ENCODE measurements around the gene FRMD8.
"Not testable (repeated sequence)": the region's sequence is repeated elsewhere in the genome, so short reads cannot be mapped to it uniquely, and the experiment has no call there.

Gene FRMD8

DNA sequence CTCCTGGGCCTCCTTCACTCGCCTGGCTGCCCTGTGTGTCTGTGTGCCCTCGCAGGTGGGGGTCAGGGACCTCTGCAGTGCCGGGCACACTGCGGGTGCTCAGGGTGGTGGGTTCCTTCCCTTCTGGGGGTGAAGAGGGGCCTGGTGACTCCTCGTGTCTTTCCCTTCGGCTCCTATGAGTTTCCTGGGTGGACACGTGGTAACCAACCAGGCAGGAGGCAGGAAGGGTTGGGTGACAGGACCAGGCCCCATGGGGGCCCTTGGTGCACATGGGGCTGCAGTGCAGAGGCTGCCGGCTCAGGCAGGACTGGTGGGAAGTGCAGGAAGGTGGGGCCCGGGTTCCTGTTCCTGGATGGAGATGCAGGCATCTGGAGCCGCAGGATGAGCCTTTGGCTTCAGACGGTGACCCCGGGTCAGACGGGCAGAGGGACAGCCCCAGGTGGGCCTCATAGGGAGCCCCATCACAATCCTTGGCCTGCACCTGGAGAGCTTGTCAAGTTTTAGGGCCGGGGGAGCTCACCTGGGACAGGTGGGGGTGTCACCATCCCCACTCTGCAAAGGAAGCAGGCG, 9.6 kb downstream of the FRMD8 start:
- no peak for DNase-seq

DNA sequence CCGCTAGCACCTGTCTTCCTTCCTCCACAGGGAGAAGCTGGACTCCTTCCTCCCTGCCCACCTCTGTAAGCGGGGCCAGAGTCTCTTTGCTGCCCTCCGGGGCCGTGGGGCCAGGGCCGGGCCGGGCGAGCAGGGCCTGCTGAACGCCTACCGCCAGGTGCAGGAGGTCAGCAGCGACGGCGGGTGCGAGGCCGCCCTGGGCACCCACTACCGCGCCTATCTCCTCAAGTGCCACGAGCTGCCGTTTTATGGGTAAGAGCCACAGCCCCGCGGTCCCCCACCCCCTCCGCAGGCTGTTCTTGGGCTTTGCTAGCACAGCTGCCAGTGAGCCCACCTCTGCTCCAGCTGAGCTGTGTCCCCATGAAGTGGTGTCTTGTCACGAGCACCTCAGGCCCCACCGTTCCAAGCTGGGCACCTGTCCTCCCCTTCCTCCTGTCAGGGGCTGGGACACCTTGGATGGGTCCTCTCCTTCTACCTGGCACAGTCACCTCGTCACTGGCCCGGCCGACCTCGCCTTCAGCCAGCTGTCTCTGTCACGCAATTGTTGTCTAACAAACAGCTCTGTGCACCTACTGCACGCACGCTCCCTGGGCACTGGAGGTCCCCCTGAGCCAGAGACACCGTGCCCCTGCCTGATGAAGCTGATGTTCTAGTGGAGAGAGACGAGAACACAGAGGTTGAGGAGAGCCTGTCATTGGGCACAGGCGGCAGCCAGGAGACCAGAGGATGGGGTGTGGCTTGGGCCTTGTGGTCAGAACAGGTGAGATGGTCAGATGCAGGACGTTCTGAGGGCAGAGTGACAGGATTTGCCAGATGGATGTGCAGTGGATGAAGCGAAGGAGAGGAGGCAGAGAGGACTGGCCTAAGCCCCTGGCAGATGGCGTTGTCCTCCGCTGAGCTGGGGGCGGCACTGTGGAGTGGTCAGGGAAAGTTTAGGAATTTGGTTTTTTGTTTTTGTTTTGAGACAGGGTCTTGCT, 10.6 kb downstream of the FRMD8 start:
- DNase-seq = no peak

DNA sequence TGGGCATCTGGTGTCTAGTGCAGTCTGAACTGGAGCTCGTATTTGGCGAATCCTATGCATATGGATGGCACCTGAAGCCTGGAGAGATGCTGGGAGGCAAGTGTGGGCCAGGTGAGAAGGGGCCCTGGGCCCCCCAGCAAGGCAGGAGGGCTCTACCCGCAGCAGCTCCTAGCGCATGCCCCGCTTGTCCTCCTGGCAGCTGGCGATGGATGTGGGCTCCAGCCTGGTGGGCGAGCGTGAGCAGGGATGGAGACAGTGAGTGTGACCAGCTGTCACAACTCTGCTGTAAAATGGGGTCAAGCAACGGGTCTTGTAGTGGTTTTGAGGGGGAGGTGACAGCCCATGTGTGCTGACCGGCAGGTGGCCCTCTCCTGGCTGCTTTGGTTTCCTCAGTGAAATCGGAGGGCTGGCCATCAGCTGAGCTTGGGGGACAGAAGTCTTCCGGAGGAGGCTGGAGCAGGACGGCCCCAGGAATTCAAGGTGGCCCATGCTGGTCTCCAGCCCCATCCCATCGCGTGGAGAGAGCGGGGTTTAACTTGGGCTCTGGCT, 12.0 kb downstream of the FRMD8 start:
- DNase-seq = no peak

DNA sequence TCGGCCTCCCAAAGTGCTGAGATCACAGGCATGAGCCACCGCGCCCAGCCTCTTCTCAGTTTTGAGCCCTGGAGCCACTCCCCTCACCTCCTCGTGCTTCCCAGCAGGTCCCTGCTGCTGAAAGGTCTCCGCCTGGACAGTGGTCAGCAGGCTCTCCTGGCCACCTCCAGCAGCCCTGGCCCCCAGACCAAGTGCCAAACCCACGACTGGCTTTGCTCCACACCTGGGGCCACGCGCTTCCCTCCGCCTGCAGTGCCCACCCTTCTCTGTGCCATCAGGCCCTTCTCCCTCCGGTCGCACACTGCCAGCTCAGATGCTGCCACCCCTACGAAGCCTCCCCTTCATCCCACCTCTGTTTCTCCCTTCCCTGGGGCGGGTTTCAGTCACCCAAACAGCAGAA, 12.8 kb downstream of the FRMD8 start:
- DNase-seq = no peak

DNA sequence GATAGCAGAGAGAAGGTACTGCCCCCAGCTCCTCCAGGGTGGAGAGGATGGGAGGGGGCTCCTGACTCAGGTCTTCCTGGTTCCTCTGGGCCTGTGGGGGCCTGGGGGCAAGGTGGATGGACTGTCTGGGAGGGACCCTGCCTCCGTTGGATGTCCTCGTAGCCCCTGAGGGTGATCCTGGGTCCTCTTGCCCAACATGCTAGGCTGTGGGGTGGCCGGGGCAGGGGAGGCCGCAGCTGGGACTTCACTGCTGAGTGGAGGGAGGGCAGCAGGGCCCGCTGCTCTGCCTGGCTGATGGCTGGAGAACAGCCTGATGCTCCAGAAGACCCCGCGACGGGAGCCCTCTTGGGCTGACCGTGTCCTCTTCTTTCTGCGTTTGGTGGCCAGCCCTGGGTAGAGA, 13.4 kb downstream of the FRMD8 start:
- DNase-seq = no peak

DNA sequence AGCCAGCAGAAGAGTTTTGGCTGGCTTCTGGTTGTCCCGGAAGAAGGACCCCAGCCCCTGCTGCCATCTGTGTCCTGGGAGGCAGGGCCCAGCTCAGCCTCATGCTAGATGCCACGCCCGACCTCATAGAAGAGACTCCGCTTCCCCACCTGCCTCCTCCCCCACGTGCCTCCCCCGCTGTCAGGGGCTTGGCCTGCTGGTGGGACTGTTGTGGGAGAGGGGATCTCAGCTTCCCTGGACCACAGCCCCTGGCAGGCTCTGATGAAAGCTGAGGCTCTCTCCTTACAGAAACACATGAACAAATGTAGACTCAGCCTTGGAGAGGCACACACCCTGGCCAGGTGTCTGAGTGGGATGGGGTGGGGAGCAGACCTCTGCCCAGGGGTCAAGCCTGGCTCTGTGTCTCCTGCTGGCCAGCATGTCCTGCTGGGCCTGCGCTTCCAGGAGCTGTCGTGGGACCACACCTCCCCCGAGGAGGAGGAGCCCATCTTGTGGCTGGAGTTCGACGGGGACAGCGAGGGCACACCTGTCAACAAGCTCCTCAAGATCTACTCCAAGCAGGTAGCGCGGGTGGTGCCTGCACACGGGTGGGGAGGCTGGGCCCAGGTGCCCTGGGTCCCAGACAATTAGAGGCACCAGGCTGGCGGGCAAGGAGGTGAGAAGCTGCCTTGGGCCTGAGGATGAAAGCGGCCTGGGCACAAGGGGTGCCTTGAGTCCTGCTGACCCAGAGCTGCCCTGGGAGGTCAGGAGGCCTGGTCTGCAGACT, 14.1 kb downstream of the FRMD8 start:
- no peak for DNase-seq

DNA sequence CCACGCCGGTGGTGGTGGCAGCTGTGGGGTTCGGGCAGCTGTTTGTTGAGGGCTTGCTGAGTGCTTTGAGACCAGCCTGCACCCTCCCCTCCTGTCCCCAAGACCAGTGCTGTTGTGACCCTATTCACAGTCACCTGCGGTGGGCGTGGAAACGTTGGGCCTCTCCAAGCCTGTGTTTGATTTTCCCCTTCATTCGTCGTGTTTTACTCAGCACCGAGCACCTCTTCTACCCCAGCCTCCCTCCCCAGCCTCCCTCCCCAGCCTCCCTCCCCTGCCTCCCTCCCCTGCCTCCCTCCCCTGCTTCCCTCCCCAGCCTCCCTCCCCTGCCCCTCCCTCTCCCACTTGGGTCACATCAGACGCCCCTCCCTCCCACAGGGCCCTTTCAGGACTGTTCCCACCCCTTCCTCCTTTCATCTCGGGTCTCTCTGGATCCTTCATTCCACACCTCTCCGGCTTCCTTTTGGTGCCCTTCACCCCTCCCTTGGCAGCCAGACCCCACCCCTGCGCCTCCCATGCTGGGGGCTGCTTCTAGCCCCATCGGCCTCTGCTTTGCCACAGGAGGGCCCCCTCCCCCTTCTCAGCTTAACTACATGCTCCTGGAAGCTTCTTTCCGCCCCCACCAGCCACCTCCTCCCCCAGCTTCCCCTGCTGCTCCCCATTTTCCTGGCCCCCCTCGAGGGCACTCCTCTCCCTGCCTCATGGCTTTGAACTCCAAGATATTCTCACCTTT, 14.8 kb downstream of the FRMD8 start:
- DNase-seq = no peak

DNA sequence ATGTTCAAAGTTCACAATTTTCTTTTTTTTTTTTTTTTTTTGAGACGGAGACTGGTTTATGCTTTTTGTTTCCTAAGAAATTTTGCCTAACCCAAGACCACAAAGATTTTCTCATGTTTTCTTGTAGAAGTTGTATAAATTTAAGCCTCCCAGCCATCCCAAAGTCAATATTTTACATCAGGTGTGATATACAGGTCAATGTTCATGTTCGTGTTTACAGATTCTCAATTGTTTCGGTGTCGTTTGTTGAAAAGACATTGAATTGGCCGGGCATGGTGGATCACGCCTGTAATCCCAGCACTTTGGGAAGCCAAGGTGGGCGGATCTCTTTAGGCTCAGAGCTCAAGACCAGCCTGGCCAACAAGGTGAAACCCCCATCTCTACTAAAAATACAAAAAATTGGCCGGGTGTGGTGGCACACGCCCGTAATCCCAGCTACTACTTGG, 15.4 kb downstream of the FRMD8 start:
- no peak for DNase-seq

DNA sequence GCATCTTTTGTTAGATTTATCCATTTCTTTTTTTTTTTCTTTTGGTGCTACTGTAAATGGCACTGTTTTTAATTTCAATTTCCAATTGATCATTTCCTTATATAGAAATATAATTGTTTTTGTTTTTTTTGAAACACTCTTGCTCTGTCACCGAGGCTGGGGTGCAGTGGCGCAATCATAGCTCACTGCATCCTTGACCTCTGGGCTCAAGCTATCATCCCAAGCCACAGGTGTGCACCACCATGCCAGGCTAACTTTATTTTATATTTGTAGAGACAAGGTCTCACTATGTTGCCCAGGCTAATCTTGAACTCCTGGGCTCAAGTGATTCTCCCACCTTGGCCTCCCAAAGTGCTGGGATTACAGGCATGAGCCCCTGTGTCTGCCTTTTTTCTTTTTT, 16.4 kb downstream of the FRMD8 start:
- DNase-seq = no peak

DNA sequence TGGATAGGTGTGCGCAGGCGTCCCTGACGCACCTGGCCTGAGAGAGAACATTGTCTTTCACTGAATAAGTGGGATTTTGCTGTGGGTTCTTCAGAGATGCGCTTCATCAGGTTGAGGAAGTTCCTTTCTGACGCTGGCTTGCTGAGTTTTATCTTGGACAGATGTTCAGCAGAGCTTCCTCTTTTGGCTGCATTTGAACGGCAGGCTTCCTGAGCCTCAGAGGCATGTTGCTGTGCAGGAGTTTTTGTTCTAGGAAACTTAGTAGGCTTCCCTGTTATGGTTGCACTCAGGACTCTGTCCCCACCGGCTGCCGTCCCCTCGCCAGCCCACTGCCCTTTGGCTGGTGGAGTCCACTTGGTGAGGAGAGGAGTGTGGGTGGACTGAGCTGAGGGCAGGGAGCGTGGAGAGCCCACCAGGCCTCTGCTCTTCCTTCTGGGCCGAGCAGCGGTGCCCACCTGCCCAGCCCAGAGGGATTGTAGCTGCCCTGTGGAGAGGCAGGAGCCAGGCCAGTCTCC, 17.2 kb downstream of the FRMD8 start:
- DNase-seq = no peak

DNA sequence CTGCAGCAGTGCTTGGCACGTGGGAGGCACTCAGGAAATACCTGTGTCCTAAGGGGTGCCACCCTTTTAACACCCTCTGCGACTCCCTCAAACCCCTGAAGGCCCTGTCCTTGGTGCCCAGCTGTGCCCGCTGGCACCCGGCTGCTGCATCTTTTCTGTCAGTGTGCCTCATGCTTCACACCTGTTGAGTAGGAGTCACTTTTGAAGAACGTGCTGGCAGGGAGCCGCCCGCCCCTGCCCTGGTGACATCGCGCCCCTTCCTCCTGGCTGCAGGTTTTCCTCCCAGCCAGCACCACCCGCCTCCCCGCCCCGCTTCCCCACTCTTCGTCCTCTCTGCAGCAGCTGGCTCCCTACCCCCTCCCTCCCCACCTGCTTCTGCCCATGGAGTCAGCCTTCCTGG, 17.8 kb downstream of the FRMD8 start:
- no peak for DNase-seq

DNA sequence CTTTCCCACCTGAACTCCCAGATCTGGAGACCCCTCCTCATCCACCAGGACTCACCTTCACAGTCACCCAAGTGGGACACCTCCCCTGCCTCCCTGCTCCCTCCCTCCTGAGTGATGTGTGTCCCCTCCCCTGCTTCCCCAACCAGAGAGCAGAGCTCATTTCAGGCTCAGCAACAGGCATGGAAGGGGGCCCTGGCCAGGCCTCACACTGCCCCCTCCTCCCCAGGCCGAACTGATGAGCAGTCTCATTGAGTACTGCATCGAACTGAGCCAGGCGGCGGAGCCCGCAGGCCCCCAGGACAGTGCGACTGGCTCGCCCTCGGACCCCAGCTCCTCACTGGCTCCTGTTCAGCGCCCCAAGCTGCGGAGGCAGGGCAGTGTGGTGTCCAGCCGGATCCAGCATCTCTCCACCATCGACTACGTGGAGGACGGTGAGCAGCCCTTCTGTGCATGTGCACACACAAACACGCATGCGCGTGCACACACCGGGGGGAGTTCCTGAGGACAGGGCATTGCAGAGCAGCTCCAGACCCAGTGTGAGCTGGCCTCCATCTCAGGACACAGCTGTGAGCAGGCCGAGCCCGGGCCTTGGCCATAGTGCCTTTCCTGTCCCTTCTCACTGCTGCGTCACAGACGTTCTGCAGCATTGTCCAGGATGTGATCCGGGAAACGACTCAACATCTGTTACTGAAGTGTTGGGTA, 18.4 kb downstream of the FRMD8 start:
- DNase-seq = no peak

DNA sequence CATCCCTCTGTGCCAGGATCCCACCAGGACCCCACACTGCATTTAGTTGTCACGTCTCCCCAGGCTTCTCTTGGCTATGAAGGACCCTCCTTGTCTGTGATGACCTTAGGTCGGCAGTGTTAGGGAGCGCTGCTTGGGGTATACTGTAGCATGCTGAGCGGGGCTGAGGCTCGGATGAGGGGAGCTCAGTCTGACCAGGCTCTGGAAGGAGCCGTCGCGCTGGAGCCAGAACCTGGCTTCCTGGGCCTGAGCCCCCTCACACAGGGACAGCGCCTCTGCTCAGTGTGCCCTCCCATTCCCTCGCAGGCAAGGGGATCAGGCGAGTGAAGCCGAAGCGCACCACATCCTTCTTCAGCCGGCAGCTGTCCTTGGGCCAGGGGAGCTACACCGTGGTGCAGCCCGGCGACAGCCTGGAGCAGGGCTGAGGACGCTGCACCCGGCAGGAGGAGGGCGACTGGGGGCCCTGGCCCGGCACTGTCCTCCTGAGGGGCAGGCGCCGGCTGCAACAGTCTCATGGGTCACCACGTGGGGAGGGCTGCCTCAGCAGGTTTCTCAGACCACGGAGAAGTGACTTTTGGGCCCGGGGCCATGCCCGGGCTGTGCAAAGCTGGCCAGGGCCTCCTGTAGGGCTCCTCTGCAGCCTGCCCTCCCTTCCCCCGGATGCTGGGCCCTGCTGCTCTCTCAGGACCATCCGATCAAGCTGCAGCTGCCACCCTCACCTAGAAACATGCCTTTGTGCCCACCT, 24.7 kb downstream of the FRMD8 start:
- no peak for DNase-seq

DNA sequence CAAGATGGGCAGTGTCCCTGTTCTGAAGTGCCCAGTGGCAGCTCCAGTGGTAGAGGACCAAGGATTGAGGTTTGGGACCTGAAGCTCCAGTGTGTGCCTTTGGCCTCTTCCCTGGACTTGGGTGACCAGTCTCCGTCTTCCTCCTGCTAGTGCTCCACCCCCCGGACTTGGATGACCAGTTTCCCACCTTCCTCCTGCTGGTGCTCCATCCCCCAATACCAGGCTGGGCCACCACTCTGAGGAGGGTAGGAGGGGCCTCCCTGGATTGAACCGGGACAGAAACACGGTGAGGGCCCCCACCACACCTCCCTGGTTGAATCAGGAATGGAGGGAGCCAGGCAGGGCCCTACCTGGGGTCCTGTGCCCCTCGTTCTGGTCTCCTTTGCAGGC, 25.2 kb downstream of the FRMD8 start:
- DNase-seq = no peak

DNA sequence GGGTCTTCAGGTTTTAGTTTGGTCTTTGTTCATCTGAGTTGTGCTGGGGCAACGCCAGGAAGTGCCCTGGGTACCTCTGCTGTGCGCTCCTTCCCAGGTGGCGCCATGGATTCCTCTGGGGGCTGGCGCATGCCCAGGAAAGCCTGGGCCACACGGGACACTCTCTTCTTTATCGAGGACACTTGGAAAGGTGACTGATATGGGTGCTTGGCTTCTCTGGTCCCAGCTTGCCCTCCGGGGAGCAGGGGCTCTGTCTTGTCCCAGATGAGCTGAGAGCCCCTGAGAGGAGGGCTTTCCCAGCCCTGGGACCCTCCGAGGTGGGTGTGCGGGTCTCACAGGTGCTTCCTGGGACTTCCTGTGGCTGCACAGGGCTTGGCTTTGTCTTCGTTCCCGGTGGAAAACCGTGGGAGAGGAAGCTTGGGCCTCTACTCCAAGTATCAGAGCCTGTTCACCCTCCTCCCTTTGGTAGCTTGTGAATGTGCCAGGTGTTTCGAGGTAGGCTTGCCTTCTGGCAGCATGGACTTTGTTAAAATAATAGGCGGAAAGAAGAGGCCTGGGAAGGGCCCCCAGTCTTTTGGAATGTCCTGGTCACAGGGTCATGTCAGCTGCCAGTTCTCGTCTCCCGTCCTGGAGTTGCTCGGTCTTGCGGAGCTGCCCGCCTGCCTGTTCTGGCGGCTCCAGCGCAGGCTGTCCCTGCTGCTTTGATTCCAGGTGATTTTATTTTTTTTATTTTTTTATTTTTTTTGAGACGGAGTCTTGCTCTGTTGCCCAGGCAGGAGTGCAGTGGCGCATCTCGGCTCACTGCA, 26.0 kb downstream of the FRMD8 start:
- no peak for DNase-seq

DNA sequence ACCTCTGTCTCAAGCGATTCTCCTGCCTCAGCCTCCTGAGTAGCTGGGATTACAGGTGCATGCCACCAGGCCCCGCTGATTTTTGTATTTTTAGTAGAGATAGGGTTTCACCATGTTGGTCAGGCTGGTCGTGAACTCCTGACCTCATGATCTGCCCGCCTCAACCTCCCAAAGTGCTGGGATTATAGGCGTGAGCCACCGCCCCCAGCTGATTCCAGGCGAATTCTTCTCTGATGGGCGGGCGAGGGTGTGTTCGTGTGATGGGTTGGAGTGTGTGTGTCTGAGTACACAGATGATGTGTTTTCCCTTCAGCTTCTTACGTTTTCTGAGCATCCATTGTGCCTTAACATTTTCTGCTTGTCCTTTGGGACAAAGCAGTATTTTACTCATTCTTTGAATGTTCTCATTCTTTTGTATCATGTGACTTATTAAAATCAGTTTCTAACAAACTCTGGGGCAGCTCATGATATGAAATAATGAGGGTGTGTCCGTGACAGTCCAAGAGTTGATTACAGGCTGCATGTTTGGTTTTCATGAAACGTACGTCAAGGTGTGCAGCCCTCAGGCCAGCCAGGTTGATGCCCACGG, 26.7 kb downstream of the FRMD8 start:
- DNase-seq = not testable (repeated sequence)

DNA sequence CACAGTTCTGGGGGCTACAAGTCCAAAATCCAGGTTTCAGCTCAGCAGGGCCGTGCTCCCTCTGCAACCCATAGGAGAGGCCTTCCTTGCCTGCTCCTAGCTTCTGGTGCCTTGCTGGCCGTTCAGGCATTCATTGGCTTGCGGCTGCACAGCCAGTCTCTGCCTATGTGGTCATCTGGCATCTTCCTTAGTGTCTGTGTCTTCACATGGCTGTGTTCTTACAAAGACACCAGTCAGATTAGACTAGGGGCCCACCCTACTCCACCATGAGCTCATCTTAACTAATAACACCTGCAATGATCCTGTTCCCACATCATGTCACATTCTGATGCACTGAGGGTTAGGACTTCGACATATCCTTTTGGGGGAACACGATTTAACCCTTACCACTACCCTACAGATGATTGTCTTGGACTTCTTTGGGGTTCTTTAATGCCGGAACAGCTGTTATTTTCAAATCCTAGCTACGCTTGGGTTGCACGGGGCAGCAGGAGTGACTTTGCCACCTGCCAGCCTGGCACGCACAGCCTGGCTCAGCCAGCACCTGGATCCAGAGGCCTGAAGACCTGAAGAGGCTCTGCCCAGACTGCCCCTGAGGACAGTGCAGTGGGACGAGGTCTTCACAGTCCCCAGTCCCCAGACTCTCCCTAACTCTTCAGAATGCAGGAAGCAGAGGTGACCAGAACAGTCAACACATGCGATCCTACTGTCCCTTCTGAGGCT, 28.5 kb downstream of the FRMD8 start:
- no peak for DNase-seq

DNA sequence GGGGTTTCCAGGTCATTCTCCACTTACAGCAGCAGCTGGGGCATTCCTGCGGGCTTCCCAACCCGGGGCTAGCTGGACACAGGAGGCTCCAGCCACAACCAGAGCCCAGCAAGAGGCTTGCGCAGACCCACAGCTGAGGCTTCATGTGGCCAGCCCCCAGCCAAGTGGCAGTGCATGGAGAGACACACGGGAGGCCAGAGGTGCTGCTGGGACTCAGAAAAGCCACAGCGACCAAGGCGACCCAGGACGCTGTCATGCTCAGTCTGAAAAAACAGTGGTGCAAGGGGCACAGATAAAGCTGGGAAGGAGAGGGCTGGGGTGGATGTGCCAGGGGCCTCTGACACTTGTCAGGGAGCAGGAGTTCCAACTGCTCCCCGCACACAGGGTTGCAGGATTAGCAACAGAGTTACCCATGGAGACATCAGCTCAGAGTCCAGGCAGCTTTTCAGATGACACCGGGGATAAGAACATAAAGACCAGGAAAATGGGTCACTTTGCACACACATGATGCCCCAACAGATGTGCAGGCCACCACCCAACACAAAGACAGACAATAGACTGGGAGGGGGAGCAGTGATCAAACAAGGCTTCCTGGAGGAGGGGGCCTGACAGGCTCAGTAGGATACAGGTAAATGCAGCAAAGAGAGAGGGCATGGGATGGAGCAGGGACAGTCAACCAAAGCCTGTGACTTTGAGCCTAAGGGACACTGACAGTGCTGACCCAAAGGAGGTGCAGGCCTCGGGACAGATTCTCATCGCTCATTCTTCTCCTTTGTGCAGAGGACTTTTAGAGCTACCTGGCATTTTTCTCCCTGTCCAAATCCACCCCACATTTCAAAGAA, 29.3 kb downstream of the FRMD8 start:
- no peak for DNase-seq

All from activated CD4-positive, alpha-beta T cell treated with anti-CD3 and anti-CD28 coated beads, Interleukin-10, Interleukin-2, amounts not matched to agents 100 ng/mL and 50 ng/mL, durations not matched to agents 16 hours and 8 hours (primary cell).